SK-N-SH (cell line): ENCODE measurements around the gene LTBP1.

Experiments used
- CHD2 ChIP-seq: fragments of 150-350 bp; IDR thresholded peaks from 2 replicates; pipeline ENCODE4 v1.6.1; 2018; ENCODE audit warnings: low read length; ENCODE audit not compliant: partially characterized antibody
- EP300 ChIP-seq, 2 experiments: IDR thresholded peaks; 2 replicates each; pipeline versions ENCODE4 v1.4.0 to v1.6.1; 2012; ENCODE audit warnings: borderline replicate concordance in 1 of 2, low read depth in 1 of 2, low read length in 1 of 2
- GABPA ChIP-seq: IDR thresholded peaks from 2 replicates; pipeline ENCODE4 v1.4.0; 2012; ENCODE audit warnings: low read depth, mild to moderate bottlenecking
- POLR2AphosphoS5 ChIP-seq: IDR thresholded peaks from 2 replicates; pipeline ENCODE4 v1.6.1; 2012; ENCODE audit warnings: low read depth, low read length
- RAD21 ChIP-seq: IDR thresholded peaks from 2 replicates; pipeline ENCODE4 v1.6.1; 2012; ENCODE audit warnings: mild to moderate bottlenecking, low read length
- TEAD4 ChIP-seq: IDR thresholded peaks from 2 replicates; pipeline ENCODE4 v1.4.0; 2012; ENCODE audit warnings: mild to moderate bottlenecking, borderline replicate concordance; ENCODE audit not compliant: insufficient read depth
- TF ChIP-seq, protein P1 (sequence below): fragments of 200-600 bp; sonication (generic); IDR thresholded peaks from 2 replicates; pipeline ENCODE4 v1.6.1; 2017; ENCODE audit warnings: antibody characterized with exemption, mild to moderate bottlenecking, moderate library complexity
- TF ChIP-seq, protein P2 (sequence below): IDR thresholded peaks from 2 replicates; pipeline ENCODE4 v1.6.1; 2012; ENCODE audit warnings: mild to moderate bottlenecking, low read depth, low read length, moderate library complexity
- TF ChIP-seq, protein P3 (sequence below): IDR thresholded peaks from 2 replicates; pipeline ENCODE4 v1.4.0; 2012; ENCODE audit warnings: low read depth
- TF ChIP-seq, protein P4 (sequence below): IDR thresholded peaks from 2 replicates; pipeline ENCODE4 v1.4.0; 2012; ENCODE audit warnings: low read depth, borderline replicate concordance
- TF ChIP-seq, protein P5 (sequence below): IDR thresholded peaks from 2 replicates; pipeline ENCODE4; 2012

DNA sequence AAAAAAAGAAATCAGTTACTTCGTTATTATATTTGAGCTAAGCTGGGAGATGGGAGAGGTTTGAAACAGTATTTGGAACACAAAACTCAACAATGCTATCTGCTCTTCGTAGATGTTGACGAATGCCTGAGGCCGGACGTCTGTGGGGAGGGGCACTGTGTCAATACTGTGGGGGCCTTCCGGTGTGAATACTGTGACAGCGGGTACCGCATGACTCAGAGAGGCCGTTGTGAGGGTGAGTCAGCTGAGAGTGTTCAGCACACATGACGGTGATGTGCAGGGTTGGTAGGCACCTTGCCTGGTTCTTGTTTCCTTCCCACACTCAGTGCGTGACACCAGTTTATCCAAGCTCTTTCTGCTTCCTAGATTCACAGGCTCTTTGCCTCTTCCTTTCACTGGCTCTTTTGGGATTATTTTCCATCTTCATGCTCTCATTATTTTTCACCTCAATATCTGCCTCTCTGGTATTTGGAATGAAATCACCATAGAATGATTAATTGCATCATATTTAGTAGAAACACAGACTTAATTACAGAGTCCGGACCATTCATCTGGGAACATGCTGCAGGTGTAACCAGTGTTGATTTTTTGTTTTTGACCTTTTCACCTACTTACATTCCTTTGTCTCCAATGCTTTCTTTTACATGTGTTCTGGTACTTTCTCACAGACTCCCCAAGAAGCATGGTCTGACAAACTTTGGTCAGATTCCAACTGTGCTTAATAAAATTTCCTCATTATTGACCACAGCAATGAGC is 329.1 kb downstream of the LTBP1 start:
- TF ChIP-seq EP300 (IDR thresholded peaks at IDR 0.05; ENCODE audit: borderline replicate concordance in 1 of 2, low read depth in 1 of 2, low read length in 1 of 2) (peak in 1 of 2 experiments; percentile 91; a peak in 1 of 4 replicates), TEAD4 (0 out of 2 replicates have a peak, but pooled peaks have one; percentile 65), GABPA (peak; percentile 49), RAD21 (no peak), POLR2AphosphoS5 (peak; percentile 55; the same call in 1 of the 2 replicates), CHD2 (no peak)
- TF ChIP-seq, protein P1, sequence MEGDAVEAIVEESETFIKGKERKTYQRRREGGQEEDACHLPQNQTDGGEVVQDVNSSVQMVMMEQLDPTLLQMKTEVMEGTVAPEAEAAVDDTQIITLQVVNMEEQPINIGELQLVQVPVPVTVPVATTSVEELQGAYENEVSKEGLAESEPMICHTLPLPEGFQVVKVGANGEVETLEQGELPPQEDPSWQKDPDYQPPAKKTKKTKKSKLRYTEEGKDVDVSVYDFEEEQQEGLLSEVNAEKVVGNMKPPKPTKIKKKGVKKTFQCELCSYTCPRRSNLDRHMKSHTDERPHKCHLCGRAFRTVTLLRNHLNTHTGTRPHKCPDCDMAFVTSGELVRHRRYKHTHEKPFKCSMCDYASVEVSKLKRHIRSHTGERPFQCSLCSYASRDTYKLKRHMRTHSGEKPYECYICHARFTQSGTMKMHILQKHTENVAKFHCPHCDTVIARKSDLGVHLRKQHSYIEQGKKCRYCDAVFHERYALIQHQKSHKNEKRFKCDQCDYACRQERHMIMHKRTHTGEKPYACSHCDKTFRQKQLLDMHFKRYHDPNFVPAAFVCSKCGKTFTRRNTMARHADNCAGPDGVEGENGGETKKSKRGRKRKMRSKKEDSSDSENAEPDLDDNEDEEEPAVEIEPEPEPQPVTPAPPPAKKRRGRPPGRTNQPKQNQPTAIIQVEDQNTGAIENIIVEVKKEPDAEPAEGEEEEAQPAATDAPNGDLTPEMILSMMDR = no peak
- TF ChIP-seq, protein P2, sequence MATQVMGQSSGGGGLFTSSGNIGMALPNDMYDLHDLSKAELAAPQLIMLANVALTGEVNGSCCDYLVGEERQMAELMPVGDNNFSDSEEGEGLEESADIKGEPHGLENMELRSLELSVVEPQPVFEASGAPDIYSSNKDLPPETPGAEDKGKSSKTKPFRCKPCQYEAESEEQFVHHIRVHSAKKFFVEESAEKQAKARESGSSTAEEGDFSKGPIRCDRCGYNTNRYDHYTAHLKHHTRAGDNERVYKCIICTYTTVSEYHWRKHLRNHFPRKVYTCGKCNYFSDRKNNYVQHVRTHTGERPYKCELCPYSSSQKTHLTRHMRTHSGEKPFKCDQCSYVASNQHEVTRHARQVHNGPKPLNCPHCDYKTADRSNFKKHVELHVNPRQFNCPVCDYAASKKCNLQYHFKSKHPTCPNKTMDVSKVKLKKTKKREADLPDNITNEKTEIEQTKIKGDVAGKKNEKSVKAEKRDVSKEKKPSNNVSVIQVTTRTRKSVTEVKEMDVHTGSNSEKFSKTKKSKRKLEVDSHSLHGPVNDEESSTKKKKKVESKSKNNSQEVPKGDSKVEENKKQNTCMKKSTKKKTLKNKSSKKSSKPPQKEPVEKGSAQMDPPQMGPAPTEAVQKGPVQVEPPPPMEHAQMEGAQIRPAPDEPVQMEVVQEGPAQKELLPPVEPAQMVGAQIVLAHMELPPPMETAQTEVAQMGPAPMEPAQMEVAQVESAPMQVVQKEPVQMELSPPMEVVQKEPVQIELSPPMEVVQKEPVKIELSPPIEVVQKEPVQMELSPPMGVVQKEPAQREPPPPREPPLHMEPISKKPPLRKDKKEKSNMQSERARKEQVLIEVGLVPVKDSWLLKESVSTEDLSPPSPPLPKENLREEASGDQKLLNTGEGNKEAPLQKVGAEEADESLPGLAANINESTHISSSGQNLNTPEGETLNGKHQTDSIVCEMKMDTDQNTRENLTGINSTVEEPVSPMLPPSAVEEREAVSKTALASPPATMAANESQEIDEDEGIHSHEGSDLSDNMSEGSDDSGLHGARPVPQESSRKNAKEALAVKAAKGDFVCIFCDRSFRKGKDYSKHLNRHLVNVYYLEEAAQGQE = peak; percentile 62
- TF ChIP-seq, protein P3, sequence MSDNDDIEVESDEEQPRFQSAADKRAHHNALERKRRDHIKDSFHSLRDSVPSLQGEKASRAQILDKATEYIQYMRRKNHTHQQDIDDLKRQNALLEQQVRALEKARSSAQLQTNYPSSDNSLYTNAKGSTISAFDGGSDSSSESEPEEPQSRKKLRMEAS = peak; percentile 84
- TF ChIP-seq, protein P4, sequence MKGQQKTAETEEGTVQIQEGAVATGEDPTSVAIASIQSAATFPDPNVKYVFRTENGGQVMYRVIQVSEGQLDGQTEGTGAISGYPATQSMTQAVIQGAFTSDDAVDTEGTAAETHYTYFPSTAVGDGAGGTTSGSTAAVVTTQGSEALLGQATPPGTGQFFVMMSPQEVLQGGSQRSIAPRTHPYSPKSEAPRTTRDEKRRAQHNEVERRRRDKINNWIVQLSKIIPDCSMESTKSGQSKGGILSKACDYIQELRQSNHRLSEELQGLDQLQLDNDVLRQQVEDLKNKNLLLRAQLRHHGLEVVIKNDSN = peak; percentile 68; the same call in 1 of the 2 replicates
- TF ChIP-seq, protein P5, sequence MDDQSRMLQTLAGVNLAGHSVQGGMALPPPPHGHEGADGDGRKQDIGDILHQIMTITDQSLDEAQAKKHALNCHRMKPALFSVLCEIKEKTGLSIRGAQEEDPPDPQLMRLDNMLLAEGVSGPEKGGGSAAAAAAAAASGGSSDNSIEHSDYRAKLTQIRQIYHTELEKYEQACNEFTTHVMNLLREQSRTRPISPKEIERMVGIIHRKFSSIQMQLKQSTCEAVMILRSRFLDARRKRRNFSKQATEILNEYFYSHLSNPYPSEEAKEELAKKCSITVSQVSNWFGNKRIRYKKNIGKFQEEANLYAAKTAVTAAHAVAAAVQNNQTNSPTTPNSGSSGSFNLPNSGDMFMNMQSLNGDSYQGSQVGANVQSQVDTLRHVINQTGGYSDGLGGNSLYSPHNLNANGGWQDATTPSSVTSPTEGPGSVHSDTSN = peak; percentile 88
